GM13976 (cell line): ENCODE data around the gene KIF16B.

Experiments used
- DNase-seq: peaks from one replicate; pipeline ENCODE4 v3.0.0; 2012; ENCODE audit warnings: low spot score
- CTCF ChIP-seq: IDR thresholded peaks from 2 replicates; pipeline ENCODE4 v1.5.1; 2012; ENCODE audit warnings: borderline replicate concordance, mild to moderate bottlenecking; ENCODE audit not compliant: insufficient read depth; ENCODE audit errors: extremely low read depth, missing control alignments, control extremely low read depth
- in situ Hi-C: fragments of 300-500 bp; cut with MboI; formaldehyde crosslinking; loops from one replicate; pipeline ENCODE4 v1.12.0; 2022; ENCODE audit warnings: low sequenced_read_pairs, mixed read lengths, inconsistent platforms; ENCODE audit not compliant: unreplicated experiment

The KIF16B gene

GRCh38 chr20:16451982-16452381 lies 121.3 kb downstream of the KIF16B start:
- in situ Hi-C loops, result no loop called here
- no peak for DNase-seq

GRCh38 chr20:16451001-16451400 lies 122.2 kb downstream of the KIF16B start:
- TF ChIP-seq CTCF, result no peak
- in situ Hi-C loops, result no loop called here
- DNase-seq, result no peak

More at GRCh38 chr20:16451982-16452381, 121.3 kb downstream of the KIF16B start:
- no peak for TF ChIP-seq CTCF

GRCh38 chr20:16446991-16447390 lies 126.3 kb downstream of the KIF16B start:
- no peak for TF ChIP-seq CTCF
- no peak for DNase-seq
- in situ Hi-C loops, result no loop called here

- in situ Hi-C loops, result no loop called here
Observed at GRCh38 chr20:16446246-16446645, 127.0 kb downstream of the KIF16B start.

GRCh38 chr20:16445482-16445881 lies 127.8 kb downstream of the KIF16B start:
- DNase-seq, result no peak
- no peak for TF ChIP-seq CTCF
- in situ Hi-C loops, result no loop called here

More at GRCh38 chr20:16446246-16446645, 127.0 kb downstream of the KIF16B start:
- no peak for DNase-seq
- no peak for TF ChIP-seq CTCF

- no peak for DNase-seq
- TF ChIP-seq CTCF, result no peak
- in situ Hi-C loops, result no loop called here
Observed at GRCh38 chr20:16444057-16444777, 129.0 kb downstream of the KIF16B start.
